NCI-H2227 (cell line): ENCODE data around the gene KRT34.
"Not testable (repeated sequence)": the region's sequence is repeated elsewhere in the genome, so short reads cannot be mapped to it uniquely, and the experiment has no call there.

ENCODE experiments used
- DNase-seq: peaks from one replicate; lab custom pipeline; 2025; ENCODE audit not compliant: unreplicated experiment; lab: John Stamatoyannopoulos, UW

The KRT34 gene

GRCh38 chr17:41367426-41368075 is 14.6 kb downstream of the KRT34 start:
- DNase-seq = no peak

- DNase-seq = no peak
Observed at GRCh38 chr17:41366070-41366469, 16.0 kb downstream of the KRT34 start.

- DNase-seq = no peak
Observed at GRCh38 chr17:41363881-41364280, 18.2 kb downstream of the KRT34 start.

GRCh38 chr17:41360296-41360995 is 21.7 kb downstream of the KRT34 start:
- DNase-seq = no peak

GRCh38 chr17:41354536-41354935 is 27.6 kb downstream of the KRT34 start:
- DNase-seq = no peak

- no peak for DNase-seq
Observed at GRCh38 chr17:41352597-41353366, 29.3 kb downstream of the KRT34 start.

GRCh38 chr17:41351177-41351576 is 30.9 kb downstream of the KRT34 start:
- no peak for DNase-seq

GRCh38 chr17:41350381-41350878 is 31.7 kb downstream of the KRT34 start, which contains the start of gene KRT33A:
Gene KRT33A (minus strand): TSS chr17:41350828. CDS start chr17:41350767, 61 bp downstream.
- not testable (repeated sequence) for DNase-seq

GRCh38 chr17:41347869-41348760 is 34.0 kb downstream of the KRT34 start:
- DNase-seq = no peak

- DNase-seq = not testable (repeated sequence)
Observed at GRCh38 chr17:41346421-41346820, 35.7 kb downstream of the KRT34 start.

- DNase-seq = no peak
Observed at GRCh38 chr17:41345992-41346391, 36.1 kb downstream of the KRT34 start.

- DNase-seq = no peak
Observed at GRCh38 chr17:41343029-41343428, 39.1 kb downstream of the KRT34 start.

- no peak for DNase-seq
Observed at GRCh38 chr17:41340934-41341861, 40.9 kb downstream of the KRT34 start.

- no peak for DNase-seq
Observed at GRCh38 chr17:41340494-41340893, 41.6 kb downstream of the KRT34 start.

- DNase-seq = no peak
Observed at GRCh38 chr17:41339571-41340172, 42.4 kb downstream of the KRT34 start.

- DNase-seq = no peak
Observed at GRCh38 chr17:41338961-41339485, 43.1 kb downstream of the KRT34 start.

- DNase-seq = no peak
Observed at GRCh38 chr17:41335747-41336146, 46.4 kb downstream of the KRT34 start.

GRCh38 chr17:41334385-41335305 is 47.5 kb downstream of the KRT34 start:
- no peak for DNase-seq
